ENCODE measurements around the gene HIGD1A. TPM values are rescaled to one million over a fixed set of nuclear protein-coding genes. Genes with fewer than 3 reads are reported as not detected.
A peak's percentile ranks its signal among the peaks of the same experiment; 100 is the strongest.

Gene HIGD1A
- polyA plus RNA-seq, 3 donors from 2014 or later, result 111 to 204 (median 159) TPM

- peaks cover 0 to 4% (median 2%) of the 10 kb centered on the region in 3 donors for H3K27me3 Mint-ChIP-seq (ENCODE audit: low read depth in 3 of 3)
- peaks cover 0 to 2% (median 0%) of the 10 kb centered on the region in 6 donors for H3K9me3 Mint-ChIP-seq
- H3K36me3 Mint-ChIP-seq, result no peaks in the 10 kb centered on the region
- H3K4me3 Mint-ChIP-seq, result no peak overlapping the region
- no peaks in the 10 kb centered on the region for H3K4me1 Mint-ChIP-seq
- H3K27ac Mint-ChIP-seq, result no peak overlapping the region
- DNase-seq, result no peak
Measured at GRCh38 chr3:42739401-42740158, 64.7 kb downstream of the HIGD1A start.

GRCh38 chr3:42736531-42736930 lies 67.8 kb downstream of the HIGD1A start:
- Mint-ChIP-seq H3K4me1 (no peaks in the 10 kb centered on the region), H3K9me3 (peaks cover 0 to 2% (median 0%) of the 10 kb centered on the region in 6 donors), H3K36me3 (no peaks in the 10 kb centered on the region), H3K27me3 (ENCODE audit: low read depth in 3 of 3) (peaks cover 0 to 6% (median 2%) of the 10 kb centered on the region in 3 donors), H3K4me3 (no peak overlapping the region), H3K27ac (no peak overlapping the region)
- no peak for DNase-seq

- H3K27me3 Mint-ChIP-seq (ENCODE audit: low read depth in 3 of 3), result peaks cover 0 to 4% (median 2%) of the 10 kb centered on the region in 3 donors
- no peak for DNase-seq
- H3K4me3 Mint-ChIP-seq, result no peak overlapping the region
- no peaks in the 10 kb centered on the region for H3K36me3 Mint-ChIP-seq
- no peak overlapping the region for H3K27ac Mint-ChIP-seq
- H3K9me3 Mint-ChIP-seq, result peaks cover 0 to 2% (median 0%) of the 10 kb centered on the region in 6 donors
- no peaks in the 10 kb centered on the region for H3K4me1 Mint-ChIP-seq
Measured at GRCh38 chr3:42736081-42736480, 68.2 kb downstream of the HIGD1A start.

- H3K27ac Mint-ChIP-seq, result no peak overlapping the region
- no peak for DNase-seq
- H3K27me3 Mint-ChIP-seq (ENCODE audit: low read depth in 3 of 3), result peaks cover 0 to 4% (median 2%) of the 10 kb centered on the region in 3 donors
- no peaks in the 10 kb centered on the region for H3K36me3 Mint-ChIP-seq
- peaks cover 0 to 2% (median 0%) of the 10 kb centered on the region in 6 donors for H3K9me3 Mint-ChIP-seq
- no peak overlapping the region for H3K4me3 Mint-ChIP-seq
- H3K4me1 Mint-ChIP-seq, result no peaks in the 10 kb centered on the region
Measured at GRCh38 chr3:42735615-42736014, 68.7 kb downstream of the HIGD1A start.

GRCh38 chr3:42735019-42735418 lies 69.3 kb downstream of the HIGD1A start:
- peaks cover 0 to 2% (median 0%) of the 10 kb centered on the region in 6 donors for H3K9me3 Mint-ChIP-seq
- no peaks in the 10 kb centered on the region for H3K36me3 Mint-ChIP-seq
- peak overlapping the region in 1 of 6 donors; percentile 49 for H3K27ac Mint-ChIP-seq
- H3K4me1 Mint-ChIP-seq, result no peaks in the 10 kb centered on the region
- no peak for DNase-seq
- H3K4me3 Mint-ChIP-seq, result no peak overlapping the region
- H3K27me3 Mint-ChIP-seq (ENCODE audit: low read depth in 3 of 3), result peaks cover 0 to 4% (median 2%) of the 10 kb centered on the region in 3 donors

GRCh38 chr3:42734263-42734860 lies 69.9 kb downstream of the HIGD1A start:
- DNase-seq, result no peak
- Mint-ChIP-seq H3K4me3 (no peak overlapping the region), H3K27me3 (ENCODE audit: low read depth in 3 of 3) (peaks cover 0 to 4% (median 4%) of the 10 kb centered on the region in 3 donors), H3K36me3 (no peaks in the 10 kb centered on the region), H3K4me1 (no peaks in the 10 kb centered on the region), H3K27ac (no peak overlapping the region), H3K9me3 (peaks cover 0 to 2% (median 0%) of the 10 kb centered on the region in 6 donors)

- DNase-seq, result no peak
- H3K36me3 Mint-ChIP-seq, result no peaks in the 10 kb centered on the region
- no peak overlapping the region for H3K4me3 Mint-ChIP-seq
- H3K27me3 Mint-ChIP-seq (ENCODE audit: low read depth in 3 of 3), result peaks cover 0 to 7% (median 4%) of the 10 kb centered on the region in 3 donors
- peak overlapping the region in 1 of 6 donors; percentile 34 for H3K27ac Mint-ChIP-seq
- H3K4me1 Mint-ChIP-seq, result no peaks in the 10 kb centered on the region
- H3K9me3 Mint-ChIP-seq, result peaks cover 0 to 2% (median 0%) of the 10 kb centered on the region in 6 donors
Measured at GRCh38 chr3:42733501-42734262, 70.6 kb downstream of the HIGD1A start.

Other genes starting within 250 kb of the HIGD1A start
- 10 to 100 TPM; 28.7 to 35.6 (median 30.8) TPM for gene SEC22C, start 222.5 kb downstream of the HIGD1A start, polyA plus RNA-seq
- gene SS18L2, start 213.6 kb downstream of the HIGD1A start, polyA plus RNA-seq, result 100 to 1,000 TPM; 118 to 124 (median 123) TPM
- 10 to 100 TPM in 1 of 3 donors, 1 to 10 TPM in 2; 6.9 to 15.9 (median 7.4) TPM for gene NKTR, start 203.8 kb downstream of the HIGD1A start, polyA plus RNA-seq
- gene ZBTB47, start 150.8 kb downstream of the HIGD1A start, polyA plus RNA-seq, result under 1 TPM in 2 of 3 donors, not detected in 1; 0.16 to 0.24 TPM
- not detected for gene KLHL40, start 119.0 kb downstream of the HIGD1A start, polyA plus RNA-seq
- gene HHATL, start 101.7 kb downstream of the HIGD1A start, polyA plus RNA-seq, result not detected
- 1 to 10 TPM in 1 of 3 donors, under 1 TPM in 1, not detected in 1; 0.61 to 1.1 TPM for gene CCDC13, start 31.2 kb downstream of the HIGD1A start, polyA plus RNA-seq
- gene ACKR2, start 5.0 kb upstream of the HIGD1A start, polyA plus RNA-seq, result under 1 TPM in 1 of 3 donors, not detected in 2; 0.18 TPM
- not detected for gene CYP8B1, start 71.4 kb upstream of the HIGD1A start, polyA plus RNA-seq
- gene ZNF662, start 101.7 kb upstream of the HIGD1A start, polyA plus RNA-seq, result under 1 TPM in 1 of 3 donors, not detected in 2; 0.16 TPM
- not detected for gene GASK1A, start 174.8 kb upstream of the HIGD1A start, polyA plus RNA-seq